ENCODE measurements around the gene ZNF814.
"Not testable (repeated sequence)": the region's sequence is repeated elsewhere in the genome, so short reads cannot be mapped to it uniquely, and the experiment has no call there.

The ZNF814 gene

DNA sequence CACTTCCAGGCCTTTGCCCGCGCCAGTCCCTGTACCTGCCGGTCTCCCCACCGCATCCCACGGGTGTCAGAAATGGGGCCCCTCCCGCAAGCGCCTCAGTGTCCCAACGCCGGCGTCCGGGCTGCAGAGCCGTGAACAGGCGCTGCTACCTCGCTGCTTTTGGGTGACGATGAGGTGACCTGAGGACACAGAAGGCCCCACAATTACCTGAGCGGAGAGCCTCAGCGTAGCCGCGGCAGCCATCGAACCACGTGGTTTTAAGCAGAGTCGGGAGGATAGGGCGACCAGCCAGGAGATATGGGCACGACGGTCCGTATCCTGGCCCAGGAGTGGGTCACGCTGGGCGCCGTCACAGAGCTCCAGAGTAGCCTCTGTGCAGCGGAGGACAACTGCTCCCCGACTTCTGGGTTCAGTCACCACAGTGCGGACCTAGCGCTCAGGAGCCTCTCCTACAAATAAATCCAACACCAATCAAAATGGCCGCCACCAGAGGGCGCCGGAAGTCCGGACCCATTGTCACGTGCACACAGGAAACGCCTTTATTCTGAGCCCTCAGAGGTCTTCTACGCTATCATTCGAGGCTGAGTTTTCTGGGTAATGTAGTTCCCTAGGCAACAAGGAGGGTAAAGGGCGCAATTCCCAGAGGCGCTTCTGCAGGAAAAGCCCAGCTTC is at the start of gene ZNF814:
TSS of gene ZNF814 (minus strand) at position 478 of the 672 bp plus-strand sequence. CDS start at position 243, 235 bp downstream.
- DNase-seq = peak; percentile 86

DNA sequence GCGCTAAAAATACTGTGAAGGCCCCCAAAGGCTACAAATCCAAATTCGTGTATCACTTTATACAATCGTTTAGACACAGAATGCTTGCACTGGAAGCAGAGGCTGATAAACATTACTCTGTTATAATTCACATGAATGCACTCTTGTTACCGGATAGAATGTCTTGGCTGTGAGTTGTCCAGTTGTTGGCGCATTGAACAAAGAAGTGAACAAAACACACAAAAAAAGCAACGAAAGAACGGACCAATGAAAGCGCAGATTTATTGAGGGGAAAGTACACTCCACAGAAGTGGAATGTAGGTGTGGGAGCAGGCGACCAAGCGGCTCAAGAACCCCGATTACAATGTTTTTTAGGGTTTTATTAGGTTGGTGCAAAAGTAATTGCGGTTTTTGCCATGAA is 46.9 kb upstream of the ZNF814 start:
- no peak for DNase-seq

GRCh38 chr19:57934820-57935665 is 46.2 kb upstream of the ZNF814 start, which contains the start of gene ZNF418:
Gene ZNF418 (minus strand): TSS chr19:57935402. CDS start chr19:57933822, 1,580 bp downstream.
- DNase-seq = peak; percentile 86

- DNase-seq = no peak
Measured at GRCh38 chr19:57927587-57927986, 38.8 kb upstream of the ZNF814 start.

GRCh38 chr19:57916168-57916995 is 27.5 kb upstream of the ZNF814 start, which contains the start of gene ZNF417:
Gene ZNF417 (minus strand): TSS chr19:57916592. CDS start chr19:57916411, 181 bp downstream.
- peak; percentile 96 for DNase-seq

- DNase-seq = no peak
Measured at GRCh38 chr19:57914531-57914930, 25.7 kb upstream of the ZNF814 start.

DNA sequence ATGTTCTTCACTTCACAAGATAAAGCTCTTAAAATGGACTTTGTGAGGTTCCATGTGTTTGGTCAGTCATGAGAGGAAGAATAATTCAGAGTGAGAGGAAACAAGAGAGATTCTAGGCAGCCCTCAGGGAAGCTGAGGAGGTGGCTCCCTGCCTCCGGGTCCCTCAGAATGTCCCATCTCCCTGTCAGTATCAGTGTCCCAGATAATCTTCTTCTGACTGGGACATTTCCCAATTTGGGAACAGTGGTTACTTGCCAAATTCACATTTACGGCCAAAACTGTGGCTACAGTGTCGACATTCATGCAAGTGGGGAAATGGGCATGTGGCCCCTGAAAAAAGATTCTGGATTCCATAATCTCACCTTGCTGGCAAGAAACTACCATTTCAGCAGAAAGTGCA is 18.6 kb upstream of the ZNF814 start:
- no peak for DNase-seq

DNA sequence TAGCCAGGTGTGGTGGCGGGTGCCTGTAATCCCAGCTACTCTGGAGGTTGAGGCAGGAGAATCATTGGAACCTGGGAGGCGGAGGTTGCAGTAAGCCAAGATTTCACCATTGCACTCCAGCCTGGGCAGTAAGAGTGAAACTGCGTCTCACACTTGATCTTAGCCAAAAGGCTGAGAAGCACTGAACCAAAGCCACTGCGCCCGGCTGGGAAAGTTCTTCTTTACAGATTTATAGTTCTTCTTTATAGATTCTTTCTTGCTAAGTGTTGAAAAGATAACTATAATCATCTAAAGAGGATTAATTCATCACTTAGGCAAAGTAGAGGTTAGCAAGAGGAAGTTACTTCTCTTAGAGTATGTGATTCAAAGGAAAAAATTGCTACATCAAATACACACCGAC is 16.4 kb upstream of the ZNF814 start:
- no peak for DNase-seq

DNA sequence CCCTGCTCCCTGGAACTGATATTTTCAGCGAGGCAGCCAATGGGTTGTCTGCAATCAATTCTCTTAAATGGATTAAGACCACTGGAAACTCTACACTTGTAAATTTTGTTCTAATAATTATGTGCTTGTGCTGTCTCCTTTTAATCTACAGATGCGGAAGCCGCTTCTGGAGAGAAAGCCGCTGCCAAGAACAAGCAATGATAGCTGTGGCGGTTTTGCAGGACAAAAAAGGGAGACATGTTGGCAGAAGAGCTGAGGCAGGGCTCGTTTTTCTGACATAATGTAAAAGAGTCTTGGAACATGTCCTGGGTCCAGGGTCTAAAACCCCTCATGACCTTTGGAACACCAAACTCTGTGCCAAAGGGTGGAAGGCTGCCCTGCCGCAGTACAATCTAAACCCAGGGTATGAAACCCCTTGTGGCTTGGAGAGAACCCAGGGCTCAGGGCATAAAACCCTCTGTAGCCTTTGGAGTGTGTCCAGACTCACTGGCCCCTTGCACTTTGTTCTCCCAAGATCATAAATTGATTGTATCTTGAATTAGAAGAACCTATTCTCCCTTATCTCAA is 14.9 kb upstream of the ZNF814 start:
- DNase-seq = no peak

DNA sequence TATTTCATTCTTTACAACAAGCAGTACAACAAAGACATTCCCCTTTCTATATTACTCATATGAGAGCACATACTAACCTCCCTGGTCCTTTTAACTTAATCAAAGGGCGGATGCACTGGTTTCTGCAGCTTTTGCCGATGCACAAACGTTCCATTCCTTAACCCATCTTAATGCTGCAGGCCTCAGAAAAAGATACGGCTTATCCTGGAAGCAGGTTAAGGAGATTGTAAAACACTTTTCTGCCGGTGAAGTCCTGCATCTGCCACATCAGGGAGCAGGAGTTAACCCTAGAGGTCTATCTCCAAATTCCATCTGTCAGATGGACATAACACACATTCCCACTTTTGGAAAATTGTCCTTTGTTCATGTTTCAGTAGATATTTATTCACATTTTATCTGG is 11.5 kb upstream of the ZNF814 start:
- DNase-seq = no peak

GRCh38 chr19:57890706-57891105 is 1.9 kb upstream of the ZNF814 start:
- not testable (repeated sequence) for DNase-seq

DNA sequence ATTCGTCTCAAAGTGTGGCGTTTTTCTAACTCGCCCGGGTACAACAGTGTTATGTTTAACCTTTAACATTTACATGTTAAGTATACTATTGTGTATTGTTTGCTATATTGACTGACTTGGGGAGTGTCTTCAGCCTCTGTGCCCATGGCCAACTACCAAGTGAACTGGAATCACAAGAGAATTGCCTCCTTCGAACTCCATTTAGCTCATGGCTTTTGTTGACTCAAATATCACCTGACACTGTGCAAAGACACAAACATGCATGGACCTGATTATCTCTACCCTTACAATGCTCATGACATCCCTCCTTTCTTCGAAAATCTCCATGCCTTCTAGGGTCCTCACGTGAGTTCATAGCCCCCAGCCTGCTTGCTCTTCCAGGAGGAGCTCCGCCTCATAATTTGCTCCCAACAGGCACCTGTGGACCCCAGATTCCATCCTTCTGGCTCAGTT is 704 bp downstream of the ZNF814 start:
- DNase-seq = no peak

- DNase-seq = no peak
Measured at GRCh38 chr19:57887195-57887941, 1.5 kb downstream of the ZNF814 start.

GRCh38 chr19:57886046-57886445 is 2.8 kb downstream of the ZNF814 start:
- no peak for DNase-seq

DNA sequence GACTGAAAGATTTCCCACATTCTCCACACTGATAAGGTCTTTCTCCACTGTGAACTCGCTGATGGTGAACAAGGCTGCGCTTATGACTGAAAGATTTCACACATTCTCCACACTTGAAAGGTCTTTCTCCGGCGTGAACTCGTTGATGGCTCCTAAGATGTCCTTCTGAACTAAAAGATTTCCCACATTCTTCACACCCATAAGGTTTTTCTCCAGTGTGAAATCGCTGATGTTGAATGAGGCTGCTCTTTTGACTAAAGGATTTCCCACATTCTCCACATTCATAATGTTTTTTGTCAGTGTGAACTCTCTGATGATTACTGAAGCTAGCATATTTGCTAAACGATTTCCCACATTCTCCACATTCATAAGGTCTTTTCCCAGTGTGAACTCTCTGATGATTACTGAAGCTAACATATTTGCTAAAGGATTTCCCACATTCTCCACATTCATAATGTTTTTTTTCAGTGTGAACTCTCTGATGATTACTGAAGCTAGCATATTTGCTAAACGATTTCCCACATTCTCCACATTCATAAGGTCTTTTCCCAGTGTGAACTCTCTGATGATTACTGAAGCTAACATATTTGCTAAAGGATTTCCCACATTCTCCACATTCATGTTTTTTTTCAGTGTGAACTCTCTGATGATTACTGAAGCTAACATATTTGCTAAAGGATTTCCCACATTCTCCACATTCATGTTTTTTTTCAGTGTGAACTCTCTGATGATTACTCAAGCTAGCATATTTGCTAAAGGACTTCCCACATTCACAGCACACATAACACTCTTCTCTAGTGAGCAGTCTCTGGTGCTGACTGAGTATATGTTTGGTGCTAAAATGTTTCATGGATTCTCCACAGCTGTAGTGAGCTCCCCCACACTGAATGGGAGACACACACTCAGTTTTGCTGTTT is 14.7 kb downstream of the ZNF814 start:
- DNase-seq = not testable (repeated sequence)

- DNase-seq = no peak
Measured at GRCh38 chr19:57872450-57872849, 16.4 kb downstream of the ZNF814 start.

DNA sequence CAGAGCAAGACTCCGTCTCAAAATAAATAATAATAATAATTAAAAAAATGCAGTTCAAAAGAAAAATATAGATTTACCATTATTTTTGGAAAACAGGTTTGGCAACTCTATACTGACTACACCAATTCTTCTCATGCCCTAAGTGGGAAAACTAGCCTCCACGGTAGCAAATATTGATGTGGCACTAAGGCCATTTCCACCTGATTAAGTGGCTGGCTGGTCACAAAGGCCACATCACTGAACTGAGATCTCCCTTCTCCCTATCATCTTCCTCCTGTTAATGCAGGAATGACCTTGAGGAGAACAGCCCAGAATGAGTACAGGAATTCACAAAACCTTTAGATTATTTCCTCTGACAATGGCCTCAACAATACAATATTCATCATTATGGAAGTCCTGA is 18.6 kb downstream of the ZNF814 start:
- no peak for DNase-seq

- not testable (repeated sequence) for DNase-seq
Measured at GRCh38 chr19:57869655-57870054, 19.2 kb downstream of the ZNF814 start.

GRCh38 chr19:57867868-57868492 is 20.9 kb downstream of the ZNF814 start:
- DNase-seq = no peak

DNA sequence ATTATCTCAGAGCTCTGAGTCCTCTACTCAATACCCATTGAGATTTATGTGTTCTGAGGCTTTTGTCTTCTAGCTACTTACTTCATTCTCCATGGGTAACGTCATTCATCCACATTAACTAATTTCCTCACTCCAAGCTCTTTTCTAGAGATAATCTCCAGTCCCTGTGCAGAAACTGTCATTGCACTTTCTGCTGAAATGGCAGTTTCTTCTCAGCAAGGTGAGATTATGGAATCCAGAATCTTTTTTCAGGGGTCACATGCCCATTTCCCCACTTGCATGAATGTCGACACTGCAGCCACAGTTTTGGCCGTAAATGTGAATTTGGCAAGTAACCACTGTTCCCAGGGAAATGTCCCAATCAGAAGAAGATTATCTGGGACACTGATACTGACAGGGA is 26.5 kb downstream of the ZNF814 start:
- DNase-seq = not testable (repeated sequence)

Data from fibroblast of skin of right quadriceps (primary cell).